ENCODE data around the gene TESPA1. TPM values are rescaled to one million over a fixed set of nuclear protein-coding genes. Genes with fewer than 3 reads are reported as not detected.

The TESPA1 gene
- total RNA-seq, 2 donors from 2014 or later, result 0.55 to 1.8 TPM

DNA sequence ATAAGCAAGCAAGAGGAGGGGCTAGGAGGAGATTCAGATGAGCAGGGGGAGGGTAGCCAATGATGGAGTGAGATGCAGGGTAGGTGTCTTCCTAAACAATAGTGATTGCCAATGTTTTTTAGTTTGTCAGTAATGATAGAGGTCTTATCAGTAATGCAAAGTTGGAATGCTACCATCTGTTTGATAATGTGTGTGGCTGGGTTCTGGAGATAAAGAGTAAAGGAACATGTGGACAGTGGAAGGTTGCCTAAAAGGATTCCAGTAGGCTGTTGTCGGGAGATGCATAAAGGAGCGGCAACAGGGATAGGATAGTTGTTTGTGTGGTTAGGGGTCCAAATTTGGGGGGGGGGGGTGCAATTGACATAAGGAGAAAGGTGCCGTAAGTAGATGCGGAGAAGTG, 52.5 kb downstream of the TESPA1 start:
- intact Hi-C loops (cut with DNase I, micrococcal nuclease), result no loop called here
- ATAC-seq, result no peak
- no peak for DNase-seq

DNA sequence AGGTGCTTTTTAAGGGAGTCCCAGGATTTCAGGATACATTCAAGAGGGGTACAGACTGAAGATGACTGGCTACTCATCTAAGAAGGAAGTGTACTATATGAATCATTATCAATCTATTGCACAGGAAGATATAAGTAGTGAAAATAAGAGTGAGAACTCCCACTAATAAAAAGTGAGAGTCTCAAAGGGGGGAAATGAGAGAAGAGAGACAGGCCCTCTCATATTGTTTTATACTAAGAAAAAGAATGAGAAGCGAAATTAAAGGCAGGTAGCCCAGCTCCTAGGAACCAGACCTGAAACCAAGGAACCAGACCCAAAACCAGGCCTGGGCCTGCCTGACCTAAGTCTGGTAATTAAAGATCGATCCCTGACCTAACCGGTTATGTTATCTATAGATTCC, 54.6 kb downstream of the TESPA1 start:
- ATAC-seq (no peak), DNase-seq (no peak)
- intact Hi-C loops (cut with DNase I, micrococcal nuclease), result no loop called here

DNA sequence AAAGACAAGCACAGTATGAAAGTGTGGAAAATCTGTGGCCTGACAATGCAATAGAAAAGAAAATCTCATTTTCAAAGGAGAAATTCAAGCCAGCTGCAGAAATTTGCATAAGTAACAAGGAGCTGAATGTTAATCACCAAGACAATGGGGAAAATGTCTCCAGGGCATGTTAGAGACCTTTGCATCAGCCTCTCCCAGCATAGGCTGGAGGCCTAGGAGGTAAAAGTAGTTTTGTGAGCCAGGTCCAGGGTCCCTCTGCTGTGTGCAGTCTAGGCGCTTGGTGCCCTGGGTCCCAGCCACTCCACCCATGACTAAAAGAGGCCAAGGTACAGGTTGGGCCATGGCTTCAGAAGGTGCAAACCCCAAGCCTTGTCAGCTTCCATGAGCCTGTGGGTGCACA, 58.3 kb downstream of the TESPA1 start:
- no peak for ATAC-seq
- intact Hi-C loops (cut with DNase I, micrococcal nuclease), result no loop called here

DNA sequence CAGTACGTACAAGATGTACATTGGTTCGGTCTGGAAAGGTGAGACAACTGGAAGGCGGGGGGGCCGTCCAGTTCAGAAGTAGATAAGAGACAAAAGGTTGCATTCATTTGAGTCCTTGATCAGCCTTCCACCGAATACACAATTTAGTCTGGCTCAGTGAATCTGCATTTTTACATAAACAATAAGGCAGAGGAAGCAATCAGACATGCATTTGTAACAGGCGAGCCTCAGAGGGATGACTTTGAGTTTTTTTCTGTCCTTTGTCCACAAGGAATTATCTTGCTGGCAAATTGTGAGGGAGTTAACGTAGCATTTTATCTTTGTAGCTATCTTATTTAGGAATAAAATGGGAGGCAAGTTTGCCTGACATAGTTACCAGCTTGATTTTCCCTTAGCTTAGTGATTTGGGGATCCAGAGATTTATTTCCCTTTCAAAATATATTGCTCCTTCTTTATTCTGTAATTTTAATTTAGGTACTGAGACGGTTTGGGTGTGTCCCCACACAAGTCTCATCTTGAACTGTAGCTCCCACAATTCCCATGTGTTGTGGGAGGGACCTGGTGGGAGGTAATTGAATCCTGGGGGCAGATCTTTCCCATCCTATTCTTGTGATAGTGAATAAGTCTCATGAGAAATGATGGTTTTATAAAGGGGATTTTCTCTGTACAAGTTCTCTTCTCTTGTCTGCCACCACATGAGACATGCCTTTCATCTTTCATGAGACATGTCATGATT, 59.4 kb downstream of the TESPA1 start:
- DNase-seq, result no peak
- intact Hi-C loops (cut with DNase I, micrococcal nuclease), result no loop called here
- no peak for ATAC-seq

More for the DNA sequence above, 58.3 kb downstream of the TESPA1 start:
- no peak for DNase-seq

DNA sequence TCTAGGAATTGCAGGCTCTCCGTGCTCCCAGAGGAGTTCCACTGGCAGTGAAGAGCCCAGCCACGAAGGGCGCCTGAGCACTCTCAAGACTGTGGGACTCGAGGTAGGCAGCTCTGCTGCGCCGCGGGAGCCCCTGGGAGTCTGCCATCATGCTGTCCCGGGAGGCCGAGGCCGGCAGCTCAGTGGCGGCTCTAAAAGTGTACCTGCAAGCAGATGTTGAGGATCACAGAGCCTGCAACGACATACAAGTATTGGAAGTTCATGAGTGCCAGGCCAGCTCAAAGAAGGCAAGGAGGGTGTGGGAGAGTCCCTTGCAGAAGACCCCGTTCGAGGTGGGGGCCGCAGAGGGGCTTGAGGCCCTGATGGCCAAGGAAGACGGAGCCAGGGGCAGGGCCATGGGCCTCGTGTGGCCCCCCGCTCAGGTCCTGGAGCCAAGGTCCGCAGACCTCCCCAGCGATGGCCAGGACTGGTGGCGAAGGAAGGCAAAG, 67.5 kb downstream of the TESPA1 start:
- no peak for DNase-seq
- no peak for ATAC-seq
- intact Hi-C loops (cut with DNase I, micrococcal nuclease), result no loop called here

Other genes with a start within 250 kb of the TESPA1 start
- gene MUCL1, start 130.2 kb downstream of the TESPA1 start, total RNA-seq, result not detected
- gene NEUROD4, start 35.2 kb upstream of the TESPA1 start, total RNA-seq, result not detected
- not detected for gene OR9K2, start 141.6 kb upstream of the TESPA1 start, total RNA-seq
- not detected for gene OR10A7, start 236.3 kb upstream of the TESPA1 start, total RNA-seq